Vagina (tissue), 2 donors: ENCODE data around the gene PRSS38. TPM values are rescaled to one million over a fixed set of nuclear protein-coding genes. Genes with fewer than 3 reads are reported as not detected.

ENCODE experiments used
- DNase-seq, 2 donors: peaks; one replicate each; pipeline ENCODE4 v3.0.0-alpha.2; 2017; ENCODE audit errors: extremely low spot score in 2 of 2
- H3K27ac ChIP-seq: fragments of 200-600 bp; sonication (generic); one replicate; pipeline ENCODE4 v1.5.1; 2019
- H3K27me3 ChIP-seq: fragments of 200-600 bp; sonication (generic); one replicate; pipeline ENCODE4 v1.5.1; 2019
- H3K36me3 ChIP-seq, 2 donors: fragments of 200-600 bp; sonication (generic); one replicate each; pipeline ENCODE4 v1.5.1; 2017 to 2019
- H3K4me1 ChIP-seq: fragments of 200-600 bp; sonication (generic); one replicate; pipeline ENCODE4 v1.5.1; 2019
- H3K4me3 ChIP-seq, 2 donors: fragments of 200-600 bp; sonication (generic); 1 replicate in 1 of 2; 2 replicates in 1 of 2; pipeline ENCODE4 v1.5.1; 2016 to 2019
- H3K9me3 ChIP-seq: fragments of 200-600 bp; sonication (generic); one replicate; pipeline ENCODE4 v1.5.1; 2019
- CTCF ChIP-seq, 3 experiments: fragments of 450-650 bp in 2 of 3; fragments of 200-600 bp in 1 of 3; sonication (generic) in 1 of 3; IDR thresholded peaks; one replicate each; pipeline ENCODE4 v1.5.1; 2017 to 2019; ENCODE audit warnings: antibody characterized with exemption in 3 of 3, mild to moderate bottlenecking in 2 of 3, moderate library complexity in 2 of 3
- POLR2A ChIP-seq, 2 donors: fragments of 450-650 bp; IDR thresholded peaks; one replicate each; pipeline ENCODE4 v1.6.1; 2017; ENCODE audit warnings: antibody characterized with exemption in 2 of 2, mild to moderate bottlenecking in 2 of 2, moderate library complexity in 2 of 2
- POLR2AphosphoS5 ChIP-seq, 2 donors: sonication (generic); formaldehyde crosslinking; IDR thresholded peaks; one replicate each; pipeline ENCODE4 v1.9.0; 2017; ENCODE audit warnings: antibody characterized with exemption in 2 of 2, mild to moderate bottlenecking in 2 of 2, low read depth in 1 of 2; ENCODE audit not compliant: insufficient read depth in 1 of 2
- intact Hi-C: fragments of 100-400 bp; cut with DNase I; formaldehyde crosslinking; loops from one replicate; pipeline ENCODE4 v1.15.1; 2023
- total RNA-seq: library from RNA; depleted of rRNA; stranded (reverse); fragments of >200 nt; gene quantifications from one replicate; pipeline ENCODE4 v1.2.3, GENCODE V29; 2016

Gene PRSS38
- total RNA-seq, 1 donor from 2014 or later, result not detected

- peaks cover 32% of the 10 kb centered on the region for H3K4me1 ChIP-seq
- H3K9me3 ChIP-seq, result no peaks in the 10 kb centered on the region
- no peaks in the 10 kb centered on the region for H3K36me3 ChIP-seq
- no peak for TF ChIP-seq POLR2A (IDR thresholded peaks at IDR 0.05)
- no peak for TF ChIP-seq POLR2AphosphoS5 (IDR thresholded peaks at IDR 0.05; ENCODE audit: insufficient read depth in 1 of 2, low read depth in 1 of 2)
- no peak for TF ChIP-seq CTCF (IDR thresholded peaks at IDR 0.05)
- intact Hi-C loops, result no loop called here
- H3K27ac ChIP-seq, result peak overlapping the region; percentile 90
- H3K4me3 ChIP-seq, result peak overlapping the region; percentile 47 to 64
- peak in 1 of 2 donors; percentile 81 for DNase-seq
- no peaks in the 10 kb centered on the region for H3K27me3 ChIP-seq
Measured at GRCh38 chr1:227886503-227886961, 71.1 kb downstream of the PRSS38 start.

- Histone ChIP-seq H3K4me1 (peaks cover 32% of the 10 kb centered on the region), H3K27ac (peak overlapping the region; percentile 90), H3K9me3 (no peaks in the 10 kb centered on the region), H3K4me3 (peak overlapping the region; percentile 47 to 64), H3K27me3 (no peaks in the 10 kb centered on the region), H3K36me3 (no peaks in the 10 kb centered on the region)
- no peak for TF ChIP-seq POLR2A (IDR thresholded peaks at IDR 0.05)
- no peak for TF ChIP-seq POLR2AphosphoS5 (IDR thresholded peaks at IDR 0.05; ENCODE audit: insufficient read depth in 1 of 2, low read depth in 1 of 2)
- no peak for TF ChIP-seq CTCF (IDR thresholded peaks at IDR 0.05)
- DNase-seq, result peak; percentile 86 to 95
- intact Hi-C loops, result no loop called here
Measured at GRCh38 chr1:227886993-227887696, 71.7 kb downstream of the PRSS38 start.

GRCh38 chr1:227887697-227888403 is 72.4 kb downstream of the PRSS38 start:
- intact Hi-C loops, result no loop called here
- no peaks in the 10 kb centered on the region for H3K9me3 ChIP-seq
- TF ChIP-seq CTCF (IDR thresholded peaks at IDR 0.05) (no peak), POLR2AphosphoS5 (IDR thresholded peaks at IDR 0.05; ENCODE audit: insufficient read depth in 1 of 2, low read depth in 1 of 2) (peak in 1 of 2 donors; percentile 64), POLR2A (IDR thresholded peaks at IDR 0.05) (peak in 1 of 2 donors; percentile 10)
- H3K4me1 ChIP-seq, result peaks cover 32% of the 10 kb centered on the region
- no peaks in the 10 kb centered on the region for H3K27me3 ChIP-seq
- H3K4me3 ChIP-seq, result peak overlapping the region; percentile 47 to 64
- DNase-seq, result peak; percentile 88 to 95
- peak overlapping the region; percentile 90 for H3K27ac ChIP-seq
- H3K36me3 ChIP-seq, result no peaks in the 10 kb centered on the region

- H3K4me1 ChIP-seq, result peaks cover 32% of the 10 kb centered on the region
- no peaks in the 10 kb centered on the region for H3K27me3 ChIP-seq
- peak; percentile 85 to 91 for DNase-seq
- H3K4me3 ChIP-seq, result no peak overlapping the region
- no peaks in the 10 kb centered on the region for H3K9me3 ChIP-seq
- intact Hi-C loops, result no loop called here
- peak overlapping the region; percentile 90 for H3K27ac ChIP-seq
- no peak for TF ChIP-seq POLR2AphosphoS5 (IDR thresholded peaks at IDR 0.05; ENCODE audit: insufficient read depth in 1 of 2, low read depth in 1 of 2)
- no peak for TF ChIP-seq CTCF (IDR thresholded peaks at IDR 0.05)
- no peak for TF ChIP-seq POLR2A (IDR thresholded peaks at IDR 0.05)
- H3K36me3 ChIP-seq, result no peaks in the 10 kb centered on the region
Measured at GRCh38 chr1:227888404-227889046, 73.0 kb downstream of the PRSS38 start.
